T1000 (cell line): Measurements from ENCODE around the gene AHRR.
"Not testable (repeated sequence)": the region's sequence is repeated elsewhere in the genome, so short reads cannot be mapped to it uniquely, and the experiment has no call there.

Experiments
- DNase-seq: peaks from one replicate; lab custom pipeline; 2025; ENCODE audit warnings: mixed read lengths; lab: John Stamatoyannopoulos, UW

AHRR gene

GRCh38 chr5:321230-321725 is at the start of gene AHRR:
Gene AHRR (plus strand): TSS chr5:321714. CDS start chr5:343903, 22,189 bp downstream.
- DNase-seq, result peak; percentile 24

GRCh38 chr5:271828-272167 is 49.7 kb upstream of the AHRR start:
- DNase-seq, result not testable (repeated sequence)

DNA sequence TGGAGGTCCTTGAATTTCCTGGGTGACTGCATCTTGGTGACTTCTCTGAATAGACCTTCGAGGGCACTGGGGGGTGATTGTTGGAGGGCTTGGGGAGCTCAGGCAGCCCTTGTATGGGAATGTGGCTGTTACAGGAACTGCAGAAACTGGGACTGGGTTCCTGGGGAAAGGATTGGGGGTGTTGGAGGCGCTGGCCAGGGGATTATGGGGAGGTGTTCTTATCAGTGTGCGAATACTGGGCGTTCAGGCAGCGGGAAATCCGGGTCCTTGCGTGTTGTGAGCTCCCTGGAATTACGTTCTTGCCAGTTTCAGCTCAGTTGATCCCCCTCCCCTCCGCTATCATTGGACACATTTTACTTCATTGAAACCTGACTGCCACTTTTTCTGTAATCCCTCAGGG is 48.4 kb upstream of the AHRR start:
- DNase-seq, result not testable (repeated sequence)

- not testable (repeated sequence) for DNase-seq
Observed at GRCh38 chr5:273491-273890, 48.0 kb upstream of the AHRR start.

GRCh38 chr5:274346-274745 is 47.2 kb upstream of the AHRR start:
- not testable (repeated sequence) for DNase-seq

DNA sequence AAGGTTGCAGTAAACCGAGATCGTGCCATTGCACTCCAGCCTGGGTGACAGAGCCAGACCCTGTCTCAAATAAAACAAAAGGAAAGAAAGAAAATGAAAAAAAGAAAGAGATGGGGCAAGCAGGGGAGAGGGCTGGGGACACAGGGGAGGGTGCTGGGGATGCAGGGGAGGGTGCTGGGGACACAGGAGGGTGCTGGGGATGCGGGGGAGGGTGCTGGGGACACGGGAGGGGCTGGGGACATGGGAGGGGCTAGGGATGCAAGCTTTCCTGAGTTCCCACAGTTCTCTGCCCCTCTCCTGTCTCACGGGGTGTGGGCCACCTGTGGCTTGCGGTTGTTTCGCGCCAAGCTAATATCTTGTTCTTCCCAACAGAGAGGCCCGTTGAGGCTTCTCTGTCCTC is 42.9 kb upstream of the AHRR start:
- no peak for DNase-seq

GRCh38 chr5:279051-279665 is 42.4 kb upstream of the AHRR start:
- DNase-seq, result not testable (repeated sequence)

- DNase-seq, result no peak
Observed at GRCh38 chr5:285991-286557, 35.4 kb upstream of the AHRR start.

- DNase-seq, result not testable (repeated sequence)
Observed at GRCh38 chr5:290200-290599, 31.3 kb upstream of the AHRR start.

GRCh38 chr5:291345-291744 is 30.2 kb upstream of the AHRR start:
- not testable (repeated sequence) for DNase-seq

DNA sequence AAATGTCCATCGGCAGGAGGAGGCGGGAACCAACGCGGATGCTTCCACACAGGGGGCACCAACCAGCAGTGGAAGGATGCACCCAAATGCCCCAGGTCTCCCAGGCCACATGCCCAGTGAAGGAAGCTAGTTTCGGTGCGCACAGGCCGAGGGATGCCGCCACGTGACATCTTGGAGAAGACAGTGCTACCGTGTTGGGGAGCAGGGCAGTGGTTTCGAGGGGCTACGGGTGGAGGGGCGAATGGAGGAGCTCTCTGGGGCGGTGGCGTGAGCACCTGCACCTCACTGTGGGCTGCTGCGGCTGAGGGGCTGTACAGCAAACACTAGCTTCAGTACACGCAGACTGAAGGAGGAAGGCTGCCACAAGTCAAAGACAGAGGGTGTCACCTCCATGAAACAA is 26.7 kb upstream of the AHRR start:
- DNase-seq, result not testable (repeated sequence)

DNA sequence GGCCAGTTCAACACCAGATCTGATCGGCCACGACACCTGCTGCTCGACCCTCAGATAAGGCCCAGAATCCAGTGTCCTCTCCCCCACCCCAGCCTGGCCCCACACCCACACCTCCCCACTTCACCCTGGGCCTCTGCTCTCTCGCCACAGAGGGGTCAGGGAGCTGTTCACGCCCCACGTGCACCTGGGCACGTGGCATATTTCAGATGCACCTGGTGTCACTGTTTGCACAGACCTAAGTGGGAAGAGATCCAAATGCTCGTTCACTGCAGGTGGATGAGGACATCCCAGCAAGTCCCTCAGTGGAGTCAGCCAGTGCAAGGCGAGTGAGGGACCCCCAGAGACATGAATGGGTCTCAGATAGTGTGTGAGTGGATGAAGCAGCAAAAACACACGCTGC is 25.3 kb upstream of the AHRR start:
- DNase-seq, result not testable (repeated sequence)

- not testable (repeated sequence) for DNase-seq
Observed at GRCh38 chr5:296954-297353, 24.6 kb upstream of the AHRR start.

DNA sequence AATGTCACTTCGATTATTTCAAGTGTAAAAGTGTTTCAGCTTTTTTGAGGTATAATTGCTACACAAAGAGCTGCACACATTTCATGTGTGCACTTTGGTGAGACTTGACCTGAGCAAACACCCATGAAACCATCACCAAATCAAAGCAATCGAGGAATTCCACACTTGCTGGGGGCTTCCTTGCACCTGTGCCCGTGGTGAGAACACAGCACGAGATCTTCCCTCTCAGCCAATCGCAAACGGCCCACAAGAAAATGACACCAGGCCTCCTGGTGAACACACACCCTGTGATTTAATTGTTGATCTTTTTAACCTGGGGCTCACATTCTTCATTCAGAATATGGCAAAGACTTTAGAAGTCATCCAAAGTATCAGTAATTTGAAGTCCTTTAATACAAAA is 24.1 kb upstream of the AHRR start:
- DNase-seq, result not testable (repeated sequence)

GRCh38 chr5:297991-298736 is 23.4 kb upstream of the AHRR start:
- not testable (repeated sequence) for DNase-seq

- no peak for DNase-seq
Observed at GRCh38 chr5:298737-299125, 22.8 kb upstream of the AHRR start.

GRCh38 chr5:299921-300320 is 21.6 kb upstream of the AHRR start:
- not testable (repeated sequence) for DNase-seq

GRCh38 chr5:300691-301435 is 20.7 kb upstream of the AHRR start:
- not testable (repeated sequence) for DNase-seq

DNA sequence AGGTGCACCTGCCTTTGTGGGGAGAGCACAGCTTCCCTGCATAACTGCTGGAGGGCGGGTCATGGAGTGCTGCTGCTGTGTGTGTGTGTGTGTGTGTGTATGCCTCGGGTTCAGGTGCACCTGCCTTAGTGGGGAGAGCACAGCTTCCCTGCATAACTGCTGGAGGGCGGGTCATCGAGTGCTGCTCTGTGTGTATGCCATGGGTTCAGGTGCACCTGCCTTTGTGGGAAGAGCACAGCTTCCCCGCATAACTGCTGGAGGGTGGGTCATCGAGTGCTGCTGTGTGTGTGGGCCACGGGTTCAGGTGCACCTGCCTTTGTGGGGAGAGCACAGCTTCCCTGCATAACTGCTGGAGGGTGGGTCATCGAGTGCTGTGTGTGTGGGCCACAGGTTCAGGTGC is 19.1 kb upstream of the AHRR start:
- not testable (repeated sequence) for DNase-seq

- no peak for DNase-seq
Observed at GRCh38 chr5:302966-303365, 18.5 kb upstream of the AHRR start.

DNA sequence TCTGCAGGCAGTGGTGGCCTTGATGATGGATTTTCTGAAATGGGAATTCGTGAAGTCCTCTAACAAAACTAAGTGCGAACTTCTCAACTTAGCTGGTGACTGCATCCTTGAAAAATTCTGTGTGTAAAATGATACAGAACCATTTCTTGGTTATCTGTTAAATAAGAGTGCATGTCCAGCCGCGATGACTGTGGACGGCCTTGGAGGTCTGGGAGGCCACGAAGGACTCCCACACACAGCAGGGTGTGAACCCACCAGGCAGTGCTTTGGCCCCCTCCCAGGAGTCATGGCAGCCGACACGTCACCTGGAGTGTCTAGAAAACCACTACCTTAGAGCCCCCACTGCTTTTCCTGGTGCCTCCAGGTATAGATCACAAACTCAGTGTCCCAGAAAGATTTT is 17.8 kb upstream of the AHRR start:
- DNase-seq, result not testable (repeated sequence)

DNA sequence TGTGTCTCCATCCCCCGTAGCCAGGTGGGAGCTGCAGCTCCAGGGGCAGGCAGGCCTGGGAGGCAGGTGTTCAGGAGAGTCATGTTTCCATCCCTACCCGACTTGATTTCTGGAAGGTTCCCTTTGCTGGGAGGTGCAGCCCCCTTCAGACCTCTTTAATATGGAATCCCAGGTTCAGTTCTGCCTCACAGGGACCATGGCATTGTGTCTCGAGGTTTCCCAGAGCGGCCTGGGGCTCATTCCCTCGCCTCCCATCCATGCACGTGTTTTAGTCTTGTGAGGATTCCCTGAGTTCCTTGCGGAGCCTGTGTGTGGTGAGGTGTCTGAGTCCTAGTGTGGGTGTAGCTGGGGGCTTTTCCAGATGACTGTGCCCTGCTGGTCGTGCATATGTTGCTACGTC is 16.5 kb upstream of the AHRR start:
- no peak for DNase-seq
